GM20431 (cell line): ENCODE results near the gene RAPGEF5.

Source experiments
- in situ Hi-C: fragments of 300-500 bp; cut with MseI, MboI; formaldehyde crosslinking; loops from one replicate; pipeline ENCODE4 v1.15.0; 2020; ENCODE audit warnings: low sequenced_read_pairs; ENCODE audit not compliant: unreplicated experiment

The RAPGEF5 gene

DNA sequence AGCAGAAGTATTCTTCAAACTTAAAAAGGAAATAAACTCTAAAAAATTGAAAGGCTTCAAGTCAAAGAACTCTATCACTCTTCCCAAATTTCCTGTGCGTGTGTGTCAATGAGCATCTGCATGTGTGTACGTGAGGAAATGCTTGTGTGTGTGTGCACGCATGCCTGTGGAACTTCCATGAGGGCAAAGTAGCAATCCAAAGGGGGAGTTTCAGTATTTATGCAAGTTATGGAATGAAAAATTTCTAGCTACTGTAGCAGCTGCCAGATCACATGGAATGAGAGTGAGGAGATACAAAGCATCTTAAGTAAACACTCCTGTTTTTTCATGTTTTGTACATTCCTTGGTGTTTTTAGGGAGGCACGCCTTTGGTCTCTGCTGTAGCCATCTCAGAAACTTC is 152.6 kb downstream of the RAPGEF5 start:
- in situ Hi-C loops: no loop called here

DNA sequence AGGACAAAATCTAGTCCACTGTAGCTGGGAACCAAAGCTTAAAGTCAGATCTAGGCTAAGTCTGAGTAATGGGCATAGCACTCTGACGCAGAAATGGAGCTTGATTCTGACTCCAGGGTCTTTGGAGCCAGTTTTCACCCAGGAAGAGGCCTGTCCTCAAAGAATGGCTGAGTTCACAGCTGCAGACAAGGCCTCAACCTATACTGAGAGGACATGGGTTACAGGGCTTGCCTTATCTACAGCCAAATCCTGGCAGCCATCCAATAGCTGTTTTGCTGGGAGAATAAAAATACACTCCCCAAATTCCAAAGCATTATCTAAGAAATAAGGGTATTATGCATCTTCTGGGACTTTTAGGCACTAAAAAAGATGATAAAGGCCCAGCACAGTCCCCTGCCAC is 154.8 kb downstream of the RAPGEF5 start:
- in situ Hi-C loops: no loop called here

DNA sequence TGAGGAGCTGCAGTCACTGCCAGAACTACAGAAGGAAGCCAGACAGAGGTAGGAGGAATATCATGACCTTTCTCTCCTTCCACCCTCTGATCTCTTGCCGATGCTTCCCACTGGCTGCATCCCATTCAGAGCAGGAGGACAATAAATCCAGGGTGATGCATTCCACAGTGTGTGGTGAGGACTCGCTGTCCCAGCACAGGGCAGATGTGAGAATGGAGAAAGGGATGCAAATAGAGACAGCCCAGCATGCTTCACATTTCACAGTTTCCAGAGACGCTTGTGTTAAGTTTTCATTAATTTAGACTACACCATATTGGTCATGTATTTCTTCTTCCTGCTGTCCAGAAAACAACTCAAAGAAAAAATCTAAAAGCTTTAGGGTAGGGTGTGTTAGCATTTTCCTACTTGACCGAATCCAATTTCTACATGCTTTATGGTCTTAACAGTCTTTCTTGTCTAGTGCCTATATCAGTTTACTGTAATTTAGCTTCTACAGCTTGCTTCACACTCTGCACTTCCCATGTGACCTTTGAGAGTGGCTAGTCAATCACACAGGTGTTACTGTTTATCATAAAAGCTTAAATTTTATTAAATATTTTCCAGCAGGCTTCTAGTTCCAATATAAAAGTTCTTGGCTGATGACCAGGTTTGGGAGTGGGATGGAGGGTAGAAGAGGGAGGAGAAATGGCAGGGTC is 155.6 kb downstream of the RAPGEF5 start:
- in situ Hi-C loops: no loop called here

DNA sequence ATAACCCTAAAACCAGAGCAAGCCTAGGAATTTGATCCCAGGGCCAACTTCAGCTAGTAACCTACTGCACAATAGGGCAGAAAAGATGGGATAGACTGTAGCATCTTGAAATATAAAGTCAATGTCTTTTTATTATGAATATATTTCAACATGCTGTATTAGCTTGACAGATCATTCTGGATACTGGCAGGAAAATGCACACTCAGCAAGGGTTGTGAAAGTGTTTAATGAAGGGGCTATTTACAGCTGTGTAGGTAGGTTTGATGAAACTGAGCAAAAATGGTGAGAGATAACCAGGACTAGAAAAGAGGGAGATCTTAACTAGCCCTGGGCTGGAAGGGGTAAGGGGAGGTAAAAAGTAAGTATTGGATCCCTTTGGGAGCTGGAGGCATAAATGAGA is 156.2 kb downstream of the RAPGEF5 start:
- in situ Hi-C loops: no loop called here

DNA sequence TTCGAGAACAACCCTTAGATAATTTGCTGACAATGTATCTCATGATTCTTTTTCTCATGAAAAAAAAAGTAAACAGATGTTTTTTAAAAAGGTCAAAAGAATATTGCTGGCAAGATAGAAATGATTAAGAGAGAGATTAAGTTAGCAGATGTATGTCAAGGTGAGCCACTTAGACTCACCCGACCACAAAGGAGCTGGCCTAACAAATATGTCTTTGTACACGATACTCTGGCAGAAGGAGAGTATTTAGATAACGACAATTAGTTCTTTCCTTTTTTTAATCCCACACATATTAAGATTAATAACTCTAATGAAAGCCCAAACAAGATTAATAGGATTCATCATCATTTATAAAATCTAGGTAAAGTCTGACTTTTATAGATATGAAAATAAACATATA is 156.7 kb downstream of the RAPGEF5 start:
- in situ Hi-C loops: no loop called here

DNA sequence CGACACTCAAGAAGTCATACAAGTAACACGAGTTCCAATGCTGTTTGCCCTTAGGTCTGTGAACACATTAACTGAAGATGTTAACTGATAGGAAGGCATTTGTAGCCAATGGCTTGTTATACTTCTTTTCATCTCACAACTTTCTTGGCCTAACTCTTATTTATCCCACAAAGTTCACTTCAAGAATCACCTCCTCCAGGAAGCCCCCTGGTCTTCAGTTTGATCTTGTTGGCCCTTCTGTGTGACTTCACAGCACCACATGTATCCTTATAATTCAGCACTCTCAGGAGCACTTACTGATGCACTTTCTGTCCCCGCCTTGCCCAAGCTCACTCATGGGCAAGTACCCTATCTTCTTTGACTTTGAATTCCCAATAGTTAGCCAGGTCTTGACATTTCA is 159.6 kb downstream of the RAPGEF5 start:
- in situ Hi-C loops: no loop called here

DNA sequence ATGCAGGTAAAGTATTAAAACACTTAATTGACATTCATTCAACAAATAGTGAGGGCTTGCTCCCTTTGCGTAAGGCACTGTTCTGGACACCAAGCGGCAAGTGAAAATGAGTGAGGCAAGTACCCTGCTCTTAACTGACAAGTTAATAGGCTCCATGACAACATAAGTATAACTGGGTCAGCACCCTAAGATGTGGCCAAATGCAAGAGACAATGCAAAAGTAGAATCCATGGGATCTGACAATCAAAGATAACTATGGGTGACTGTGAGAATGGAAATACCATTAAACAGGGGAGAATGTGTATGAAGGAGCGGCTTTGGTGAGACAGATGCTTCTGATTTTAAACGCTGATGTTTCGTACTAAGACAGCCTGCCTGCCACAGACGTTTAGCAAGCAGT is 160.5 kb downstream of the RAPGEF5 start:
- in situ Hi-C loops: no loop called here

DNA sequence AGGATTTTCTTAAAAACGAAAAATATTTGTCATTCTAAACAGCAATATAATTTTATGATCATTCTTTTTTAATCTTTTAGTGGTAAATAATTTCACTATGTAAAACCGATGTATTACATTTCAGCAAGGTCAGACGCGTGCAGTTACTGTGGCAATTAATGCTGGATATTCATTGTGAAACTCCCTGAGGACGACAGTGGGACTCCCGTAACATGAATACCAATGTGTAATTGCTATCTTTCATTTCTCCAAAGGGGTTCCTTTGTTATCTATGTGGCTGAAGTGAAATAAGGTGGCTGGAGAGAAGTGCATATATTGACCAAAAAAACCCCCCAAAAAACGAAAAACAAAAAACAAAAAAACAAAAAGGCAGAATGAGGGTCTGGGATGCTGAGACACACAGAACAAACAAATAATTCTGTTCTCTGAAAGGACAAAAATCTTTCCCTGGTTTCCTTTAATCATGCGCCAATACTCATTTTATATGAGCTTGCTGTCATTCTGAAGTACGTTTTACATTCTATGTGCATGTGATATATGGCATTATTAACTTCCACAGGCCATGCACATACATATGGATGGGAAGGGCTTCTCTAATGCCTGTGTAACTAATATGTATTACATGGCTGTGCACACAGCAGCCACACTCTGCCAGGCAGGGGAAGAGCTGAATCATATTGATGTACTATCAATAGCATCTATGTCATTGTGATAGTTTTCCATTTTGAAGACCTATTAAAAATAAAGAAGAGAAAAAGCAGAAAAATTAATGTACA is 161.4 kb downstream of the RAPGEF5 start:
- in situ Hi-C loops: no loop called here

DNA sequence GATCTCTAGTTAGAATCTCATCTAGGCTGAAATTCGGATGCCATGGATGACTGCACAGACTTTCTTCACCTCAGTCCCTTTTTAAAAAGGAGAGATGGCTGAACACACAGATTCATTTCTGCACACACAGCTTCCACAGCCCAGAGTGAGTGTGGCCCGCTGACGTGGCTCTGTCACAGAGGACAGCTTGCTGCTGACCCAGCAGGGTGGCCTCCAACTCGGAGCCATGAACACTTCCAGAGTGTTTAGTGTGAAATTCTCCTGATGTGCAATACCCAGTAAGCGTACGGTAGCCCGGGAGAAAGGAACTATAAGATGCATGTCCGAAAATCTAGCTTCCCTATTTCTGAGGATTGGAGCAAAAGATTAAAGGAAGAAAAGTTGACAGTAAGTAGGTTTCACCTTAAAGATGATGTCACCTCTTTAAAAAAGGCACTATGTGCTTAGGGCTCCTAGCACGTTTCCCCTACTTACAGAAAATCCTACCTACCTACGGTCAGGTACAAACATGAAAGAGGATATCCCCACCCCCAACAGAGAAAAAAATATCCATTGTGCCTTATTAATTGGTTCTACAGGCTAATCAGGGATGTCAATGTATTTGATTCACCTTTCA is 162.2 kb downstream of the RAPGEF5 start:
- in situ Hi-C loops: no loop called here

DNA sequence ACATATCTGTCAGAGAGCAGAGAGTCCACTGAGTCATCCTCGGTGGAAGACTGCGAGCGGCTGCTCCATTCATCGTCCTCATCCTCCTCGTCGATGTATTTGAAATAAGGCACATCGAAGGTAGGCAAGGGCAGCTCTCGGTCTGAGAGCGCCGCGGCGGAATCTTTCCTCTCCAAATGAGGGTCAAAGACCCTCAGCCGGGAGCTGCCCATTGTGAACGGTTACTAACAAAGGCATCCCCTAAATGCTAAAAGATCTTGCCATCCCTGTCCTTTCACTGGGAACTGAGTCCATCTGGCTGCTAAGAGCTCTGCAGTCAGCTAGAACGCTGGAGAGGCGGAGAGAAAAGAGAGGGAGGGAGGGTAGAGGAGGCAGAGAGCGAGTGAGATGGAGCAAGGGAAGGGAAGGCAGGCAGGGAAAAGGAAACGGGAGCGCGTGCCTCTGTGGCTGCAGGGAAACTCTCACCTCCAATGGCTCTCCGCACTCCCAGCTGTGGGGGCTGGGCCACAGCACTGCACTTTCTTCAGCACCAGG is 163.4 kb downstream of the RAPGEF5 start:
- in situ Hi-C loops: no loop called here

DNA sequence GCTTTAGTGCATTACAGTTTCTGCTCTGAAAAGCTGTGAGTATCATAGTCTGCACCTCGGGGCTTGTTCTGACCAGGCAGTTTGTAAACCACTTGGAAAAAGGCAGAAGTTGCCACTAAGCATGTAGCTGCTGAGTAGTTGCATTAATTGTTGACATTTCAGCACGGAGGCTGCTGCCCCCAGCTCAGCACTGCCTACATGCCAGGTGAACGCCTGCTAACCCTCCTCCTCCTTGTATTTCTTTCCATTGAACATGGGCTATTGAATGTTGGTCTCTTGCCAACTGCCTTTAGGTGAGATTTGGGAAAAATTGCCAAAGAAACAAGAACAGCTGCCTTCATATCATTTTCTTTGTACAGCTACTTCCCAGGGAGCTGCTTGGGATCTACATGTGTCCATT is 164.2 kb downstream of the RAPGEF5 start:
- in situ Hi-C loops: no loop called here

DNA sequence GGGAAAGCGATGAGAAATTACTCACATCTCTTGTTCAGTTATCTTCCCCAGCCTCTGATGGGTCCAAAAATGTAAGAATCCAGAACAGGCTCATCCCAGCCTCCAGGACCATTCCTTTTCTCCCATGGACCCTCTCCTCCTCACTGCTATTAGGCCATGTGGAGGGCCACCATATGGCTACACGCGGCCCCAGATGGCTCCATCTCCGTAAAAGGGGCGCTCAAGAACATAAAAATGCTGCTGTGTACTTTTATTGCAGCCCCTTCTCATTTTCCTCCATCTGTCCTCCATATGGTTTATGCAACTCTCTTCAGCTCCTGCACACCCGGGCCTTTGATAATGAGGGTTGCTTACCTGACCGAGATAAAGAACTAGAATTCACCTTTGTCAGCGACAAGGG is 166.2 kb downstream of the RAPGEF5 start:
- in situ Hi-C loops: no loop called here

DNA sequence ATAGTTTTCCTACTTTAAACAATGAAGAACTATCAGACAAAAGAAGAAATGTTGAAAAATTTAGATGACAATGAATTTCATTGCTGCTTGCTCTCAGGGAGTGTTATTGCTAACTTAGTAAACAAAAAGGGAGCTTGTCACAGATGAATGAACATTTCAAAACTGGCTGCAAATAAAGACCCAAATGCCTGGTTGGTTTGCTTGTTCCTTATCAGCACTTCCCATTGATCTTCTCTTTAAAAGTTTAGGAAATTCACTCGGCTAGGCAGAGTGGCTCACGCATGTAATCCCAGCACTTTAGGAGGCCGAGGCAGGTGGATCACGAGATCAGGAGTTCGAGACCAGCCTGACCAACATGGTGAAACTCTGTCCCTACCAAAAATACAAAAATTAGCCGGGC is 167.2 kb downstream of the RAPGEF5 start:
- in situ Hi-C loops: no loop called here

DNA sequence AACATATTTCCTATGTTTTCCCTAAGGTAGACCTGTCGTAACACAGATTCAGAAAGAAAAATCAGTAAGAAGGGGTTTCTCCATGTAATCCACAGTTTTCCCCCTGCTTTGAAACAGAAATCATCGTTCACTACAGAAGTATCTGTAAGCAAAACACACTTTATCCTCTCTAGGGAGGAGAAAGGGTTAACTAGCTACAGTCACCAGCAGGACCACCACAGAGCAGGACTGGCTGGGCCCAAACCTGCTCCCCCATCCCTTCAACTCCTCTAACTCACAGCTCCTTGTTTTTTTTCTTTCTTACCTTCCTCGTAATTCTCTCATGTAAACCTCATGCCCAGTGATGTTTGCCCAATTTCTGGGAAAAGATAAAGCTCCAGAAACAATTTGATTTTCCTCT is 167.7 kb downstream of the RAPGEF5 start:
- in situ Hi-C loops: no loop called here

DNA sequence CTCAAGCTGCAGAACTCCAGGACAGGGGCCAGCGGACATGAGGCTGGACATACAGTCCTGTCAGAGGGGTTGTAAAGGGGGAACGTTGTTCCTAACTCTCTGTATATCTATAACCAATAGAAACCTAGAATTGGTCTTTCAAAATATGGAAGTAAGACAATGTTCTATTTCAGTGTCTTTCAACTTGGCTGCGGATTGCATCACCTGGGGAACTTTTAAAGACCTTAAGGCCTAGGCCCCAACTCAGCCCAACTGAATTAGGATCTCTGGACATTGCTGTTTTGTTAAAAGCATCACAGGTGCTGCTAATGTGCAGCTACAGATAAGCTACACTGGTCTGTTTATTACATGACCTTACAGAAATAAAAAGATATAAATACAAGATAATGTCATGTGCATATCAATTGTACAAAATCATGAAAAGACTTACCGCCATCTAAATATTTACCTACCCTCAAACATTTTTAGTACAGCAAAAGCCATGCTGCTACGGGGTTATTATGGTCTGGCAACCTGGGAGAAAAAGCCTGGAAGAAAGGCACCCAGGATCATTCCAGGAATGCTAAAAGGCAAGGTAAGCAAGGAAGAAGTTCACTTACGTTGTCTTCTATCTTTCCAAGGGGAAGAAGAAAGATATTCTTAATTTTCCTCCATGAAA is 169.1 kb downstream of the RAPGEF5 start:
- in situ Hi-C loops: no loop called here

DNA sequence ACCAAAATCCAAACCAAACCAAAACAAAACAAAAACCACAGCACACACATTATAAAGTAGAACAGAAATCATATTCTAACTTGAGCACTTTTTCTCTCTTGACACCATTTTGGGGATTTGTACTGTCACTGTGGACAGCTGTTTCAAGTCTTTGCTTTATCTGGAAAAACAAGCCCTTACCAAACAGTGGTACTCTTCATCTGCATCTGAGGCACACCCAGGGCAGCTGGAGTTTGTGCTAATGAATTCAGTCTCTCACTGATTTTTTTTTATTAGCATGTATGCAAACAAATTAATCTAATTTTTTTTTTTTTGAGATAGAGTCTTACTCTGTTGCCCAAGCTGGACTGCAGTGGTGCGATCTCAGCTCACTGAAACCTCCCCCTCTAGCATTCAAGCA is 171.4 kb downstream of the RAPGEF5 start:
- in situ Hi-C loops: no loop called here

DNA sequence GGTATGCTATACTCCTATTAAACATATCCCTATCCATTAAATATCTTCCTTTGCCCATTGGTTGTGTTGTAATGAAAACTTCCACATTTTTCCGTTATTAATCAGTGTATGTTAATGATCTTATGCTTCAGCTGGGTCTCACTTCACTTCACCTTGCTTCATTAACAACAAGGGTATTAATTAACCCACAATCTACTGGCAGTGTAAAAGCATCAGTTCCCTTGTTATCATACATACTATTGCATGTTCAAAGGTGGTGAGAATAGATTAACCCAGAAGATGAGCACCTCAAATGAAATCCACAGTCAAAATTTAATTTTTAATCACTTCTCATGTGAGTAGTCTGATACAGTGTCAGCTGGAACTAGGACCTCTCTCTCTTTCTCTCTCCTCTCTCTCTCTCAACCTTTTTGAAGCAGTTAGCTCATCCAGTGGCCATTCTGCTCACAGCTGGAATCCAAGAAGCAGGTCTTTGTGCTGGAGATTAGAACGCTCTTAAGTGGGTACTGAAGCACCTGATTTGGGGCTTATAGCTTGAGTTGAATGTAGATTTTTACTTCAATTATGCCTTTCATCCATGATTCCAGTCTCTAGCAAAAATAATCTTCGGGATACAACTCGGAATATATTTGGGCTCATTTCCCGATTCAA is 172.3 kb downstream of the RAPGEF5 start:
- in situ Hi-C loops: no loop called here

DNA sequence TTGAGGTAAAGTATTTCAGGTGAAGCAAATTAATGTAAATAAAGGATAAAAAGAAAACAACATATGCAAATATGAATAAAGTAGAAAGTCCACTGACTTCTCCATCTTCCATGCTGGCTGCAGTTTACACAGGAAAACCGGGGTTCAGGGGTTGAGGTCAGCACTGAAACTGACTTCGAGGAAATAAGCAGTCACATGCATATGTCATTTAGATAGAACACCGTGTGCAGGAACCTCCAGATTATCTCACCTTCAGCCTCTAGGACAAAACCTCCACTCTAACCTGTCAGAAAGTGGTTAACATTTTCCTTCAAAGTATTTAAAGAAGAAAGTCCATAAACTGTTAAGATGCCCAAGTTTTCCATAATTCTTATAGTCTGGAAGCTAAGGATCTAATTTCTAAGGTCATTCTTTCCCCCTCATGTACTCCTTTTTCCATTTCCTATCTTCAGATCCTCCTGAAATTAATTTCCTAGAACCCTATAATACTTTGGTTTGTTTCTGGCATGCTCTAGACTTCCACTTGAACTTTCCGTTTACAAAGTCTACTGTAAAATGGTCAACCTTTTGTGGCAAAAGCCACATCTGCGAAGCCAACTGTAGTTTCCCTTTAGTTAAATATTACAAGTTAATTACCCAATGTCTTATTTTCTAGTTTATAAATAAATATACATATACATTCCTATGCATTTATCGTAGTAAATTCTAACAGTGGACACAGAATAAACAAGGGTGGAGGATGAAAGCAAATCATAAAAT is 173.3 kb downstream of the RAPGEF5 start:
- in situ Hi-C loops: no loop called here

DNA sequence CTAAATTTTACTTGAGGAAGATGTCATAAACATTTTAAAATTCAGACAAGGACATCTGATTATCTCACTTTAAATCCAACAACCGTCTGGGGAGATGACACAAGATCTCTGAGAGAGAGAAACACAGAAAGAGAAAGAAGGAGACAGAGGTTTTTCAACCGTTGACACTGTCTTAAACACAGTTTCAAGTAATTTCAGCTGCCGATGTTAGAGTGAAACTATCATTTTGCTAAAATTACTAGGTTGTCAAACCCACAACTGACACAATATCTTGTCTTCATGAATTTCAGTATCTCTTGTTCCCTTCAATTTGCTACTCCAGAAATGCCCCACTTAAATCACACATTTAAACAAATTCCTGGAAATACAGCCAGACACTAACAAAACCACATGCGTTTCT is 174.8 kb downstream of the RAPGEF5 start:
- in situ Hi-C loops: no loop called here
